HepG2 (cell line): ENCODE measurements around the gene NACC2. TPM values are rescaled to one million over a fixed set of nuclear protein-coding genes. Genes with fewer than 3 reads are reported as not detected.
A peak's percentile ranks its signal among the peaks of the same experiment; 100 is the strongest.

Experiments
- ATF4 ChIP-seq, 2 experiments: fragments of 450-650 bp in 1 of 2; sonication (generic) in 1 of 2; formaldehyde crosslinking; IDR thresholded peaks; 2 replicates each; pipeline versions ENCODE4 v1.5.0 to v1.8.0; 2020 to 2022; ENCODE audit warnings: mild to moderate bottlenecking in 1 of 2, missing genetic modification reagents in 1 of 2
- CBX2 ChIP-seq, 2 experiments: fragments of 200-600 bp in 1 of 2; sonication (generic); formaldehyde crosslinking in 1 of 2; IDR thresholded peaks; 2 replicates each; pipeline versions ENCODE4 v1.7.0 to v1.8.1; 2018 to 2022; ENCODE audit warnings: low read depth in 2 of 2, low read length in 1 of 2, mild to moderate bottlenecking in 1 of 2, missing genetic modification reagents in 1 of 2
- HINFP ChIP-seq: sonication (generic); formaldehyde crosslinking; IDR thresholded peaks from 2 replicates; pipeline ENCODE4 v1.4.0; 2020; ENCODE audit warnings: low read depth, mild to moderate bottlenecking, missing genetic modification reagents
- IKZF5 ChIP-seq: IDR thresholded peaks from 2 replicates; pipeline ENCODE4 v1.6.1; 2018; ENCODE audit warnings: missing genetic modification reagents, mild to moderate bottlenecking, missing compliant biosample characterization
- JDP2 ChIP-seq: sonication (generic); formaldehyde crosslinking; IDR thresholded peaks from 2 replicates; pipeline ENCODE4 v1.8.1; 2022; ENCODE audit warnings: missing genetic modification reagents, borderline replicate concordance
- MXD3 ChIP-seq: IDR thresholded peaks from 2 replicates; pipeline ENCODE4 v1.6.1; 2016; ENCODE audit warnings: mild to moderate bottlenecking, missing biosample characterization, missing genetic modification reagents
- NRL ChIP-seq: sonication (generic); formaldehyde crosslinking; IDR thresholded peaks from 2 replicates; pipeline ENCODE4 v1.5.0; 2020; ENCODE audit warnings: missing genetic modification reagents, mild to moderate bottlenecking, moderate library complexity, borderline replicate concordance
- SUZ12 ChIP-seq: fragments of 150-350 bp; IDR thresholded peaks from 2 replicates; pipeline ENCODE4 v1.6.1; 2014; ENCODE audit warnings: low read depth, low read length
- TEAD2 ChIP-seq: sonication (generic); formaldehyde crosslinking; IDR thresholded peaks from 2 replicates; pipeline ENCODE4 v1.9.0; 2021; ENCODE audit warnings: missing genetic modification reagents
- THAP11 ChIP-seq: IDR thresholded peaks from 2 replicates; pipeline ENCODE4 v1.6.1; 2016; ENCODE audit warnings: missing biosample characterization, missing genetic modification reagents
- ZBTB21 ChIP-seq: sonication (generic); formaldehyde crosslinking; IDR thresholded peaks from 2 replicates; pipeline ENCODE4 v1.4.0; 2020; ENCODE audit warnings: missing genetic modification reagents
- ZGPAT ChIP-seq: IDR thresholded peaks from 2 replicates; pipeline ENCODE4 v1.6.1; 2016; ENCODE audit warnings: mild to moderate bottlenecking
- ZMYM4 ChIP-seq: sonication (generic); formaldehyde crosslinking; IDR thresholded peaks from 2 replicates; pipeline ENCODE4 v1.8.1; 2023; ENCODE audit warnings: mild to moderate bottlenecking, missing genetic modification reagents
- ZNF224 ChIP-seq: sonication (generic); formaldehyde crosslinking; IDR thresholded peaks from 2 replicates; pipeline ENCODE4 v1.5.0; 2020; ENCODE audit warnings: mild to moderate bottlenecking, missing genetic modification reagents
- ZNF276 ChIP-seq: sonication (generic); formaldehyde crosslinking; IDR thresholded peaks from 2 replicates; pipeline ENCODE4 v1.4.0; 2020; ENCODE audit warnings: mild to moderate bottlenecking, low read depth, missing genetic modification reagents
- ZNF512 ChIP-seq: sonication (generic); formaldehyde crosslinking; IDR thresholded peaks from 2 replicates; pipeline ENCODE4 v1.4.0; 2020; ENCODE audit warnings: mild to moderate bottlenecking, missing genetic modification reagents
- ZNF577 ChIP-seq: sonication (generic); formaldehyde crosslinking; IDR thresholded peaks from 2 replicates; pipeline ENCODE4 v1.4.0; 2020; ENCODE audit warnings: mild to moderate bottlenecking, low read depth, missing genetic modification reagents, borderline replicate concordance
- ZNF772 ChIP-seq: sonication (generic); formaldehyde crosslinking; IDR thresholded peaks from 2 replicates; pipeline ENCODE4 v1.5.0; 2020; ENCODE audit warnings: mild to moderate bottlenecking, missing genetic modification reagents
- ZSCAN22 ChIP-seq: sonication (generic); formaldehyde crosslinking; IDR thresholded peaks from 2 replicates; pipeline ENCODE4 v1.4.0; 2020; ENCODE audit warnings: mild to moderate bottlenecking, missing genetic modification reagents
- polyA plus RNA-seq, 8 experiments: library from polyadenylated mRNA; depleted of rRNA in 3 of 8; stranded (reverse) in 7 of 8; unstranded in 1 of 8; fragments of >200 nt; fragmentation: Illumina TruSeq in 4 of 8; extraction: Trizol in 4 of 8; gene quantifications; 2 replicates each; pipeline versions ENCODE4 v1.2.1 to v1.2.3, GENCODE V29; 2011 to 2016; ENCODE audit warnings: low read depth in 4 of 8, missing spikeins in 1 of 8, mixed read lengths in 1 of 8; ENCODE audit not compliant: insufficient read depth in 1 of 8
- total RNA-seq, 5 experiments: library from RNA; depleted of rRNA; stranded (reverse); fragments of >200 nt; fragmentation: Illumina TruSeq; extraction: Trizol; gene quantifications; 2 replicates each; pipeline ENCODE4 v1.2.3, GENCODE V29; 2016; ENCODE audit warnings: low read depth in 1 of 5

NACC2 gene
- total and polyA plus RNA-seq, 2 of the 13 experiments (the other 11 are each of a cell fraction or from before 2014, with no cell fraction given): 5.9 to 12.3 TPM

GRCh38 chr9:136011703-136012496 lies 83.2 kb downstream of the NACC2 start (continued):
- TF ChIP-seq ZNF512 (CRISPR knock-in tag): no peak
- TF ChIP-seq NRL (CRISPR knock-in tag): peak; percentile 79
- no peak; the same call in 1 of the 2 replicates for TF ChIP-seq JDP2 (CRISPR knock-in tag)
- peak; percentile 83; the same call in 1 of the 2 replicates for TF ChIP-seq MXD3 (CRISPR knock-in tag)
- TF ChIP-seq ZNF577: no peak
- TF ChIP-seq HINFP: peak; percentile 80; the same call in 1 of the 2 replicates
- TF ChIP-seq CBX2 (IDR thresholded peaks at IDR 0.05; ENCODE audit: low read depth, low read length): no peak
- no peak for TF ChIP-seq CBX2 (CRISPR knock-in tag; IDR thresholded peaks at IDR 0.05; ENCODE audit: low read depth)
- TF ChIP-seq SUZ12: no peak
- no peak; a peak in 1 of 4 replicates for TF ChIP-seq ATF4 (CRISPR knock-in tag; IDR thresholded peaks at IDR 0.05)
- peak; percentile 93; the same call in 1 of the 2 replicates for TF ChIP-seq ZNF772 (CRISPR knock-in tag)
- peak; percentile 99 for TF ChIP-seq ZGPAT
- TF ChIP-seq TEAD2 (CRISPR knock-in tag): 0 out of 2 replicates have a peak, but pooled peaks have one; percentile 41
- no peak for TF ChIP-seq ZBTB21 (CRISPR knock-in tag)
- no peak for TF ChIP-seq ZNF224 (CRISPR knock-in tag)
- peak; percentile 51; the same call in 1 of the 2 replicates for TF ChIP-seq ZSCAN22
- peak; percentile 89 for TF ChIP-seq THAP11 (CRISPR knock-in tag)
- peak; percentile 87 for TF ChIP-seq ZMYM4
- TF ChIP-seq ZNF276 (CRISPR knock-in tag): peak; percentile 55; the same call in 1 of the 2 replicates
- peak; percentile 99 for TF ChIP-seq IKZF5 (CRISPR knock-in tag)
